Nephron (organoid): Measurements from ENCODE around the gene CHRNA7.

Source experiments
- H3K27ac Mint-ChIP-seq, 3 experiments: 2 replicates each; pipeline ENCODE4 v1.8.0; 2020; ENCODE audit warnings: mixed read lengths in 3 of 3, mild to moderate bottlenecking in 2 of 3, moderate library complexity in 1 of 3
- H3K27me3 Mint-ChIP-seq: 2 replicates; pipeline ENCODE4 v1.8.0; 2021; ENCODE audit warnings: low read depth, mild to moderate bottlenecking, moderate library complexity, mixed read lengths
- H3K36me3 Mint-ChIP-seq: 2 replicates; pipeline ENCODE4 v1.8.0; 2020; ENCODE audit warnings: low read depth, mixed read lengths
- H3K4me1 Mint-ChIP-seq: 2 replicates; pipeline ENCODE4 v1.8.0; 2020; ENCODE audit warnings: mixed read lengths
- H3K4me3 Mint-ChIP-seq, 3 experiments: 2 replicates each; pipeline ENCODE4 v1.8.0; 2020; ENCODE audit warnings: mild to moderate bottlenecking in 3 of 3, mixed read lengths in 3 of 3, moderate library complexity in 2 of 3
- H3K9me3 Mint-ChIP-seq: 2 replicates; pipeline ENCODE4 v1.8.0; 2020; ENCODE audit warnings: mixed read lengths
- TF ChIP-seq, protein P1 (sequence below), 3 experiments: fragments of 200-600 bp; sonication (generic); IDR thresholded peaks; one replicate each; pipeline ENCODE4 v1.5.0; 2021; ENCODE audit warnings: antibody characterized with exemption in 3 of 3; ENCODE audit not compliant: unreplicated experiment in 3 of 3

The CHRNA7 gene

DNA sequence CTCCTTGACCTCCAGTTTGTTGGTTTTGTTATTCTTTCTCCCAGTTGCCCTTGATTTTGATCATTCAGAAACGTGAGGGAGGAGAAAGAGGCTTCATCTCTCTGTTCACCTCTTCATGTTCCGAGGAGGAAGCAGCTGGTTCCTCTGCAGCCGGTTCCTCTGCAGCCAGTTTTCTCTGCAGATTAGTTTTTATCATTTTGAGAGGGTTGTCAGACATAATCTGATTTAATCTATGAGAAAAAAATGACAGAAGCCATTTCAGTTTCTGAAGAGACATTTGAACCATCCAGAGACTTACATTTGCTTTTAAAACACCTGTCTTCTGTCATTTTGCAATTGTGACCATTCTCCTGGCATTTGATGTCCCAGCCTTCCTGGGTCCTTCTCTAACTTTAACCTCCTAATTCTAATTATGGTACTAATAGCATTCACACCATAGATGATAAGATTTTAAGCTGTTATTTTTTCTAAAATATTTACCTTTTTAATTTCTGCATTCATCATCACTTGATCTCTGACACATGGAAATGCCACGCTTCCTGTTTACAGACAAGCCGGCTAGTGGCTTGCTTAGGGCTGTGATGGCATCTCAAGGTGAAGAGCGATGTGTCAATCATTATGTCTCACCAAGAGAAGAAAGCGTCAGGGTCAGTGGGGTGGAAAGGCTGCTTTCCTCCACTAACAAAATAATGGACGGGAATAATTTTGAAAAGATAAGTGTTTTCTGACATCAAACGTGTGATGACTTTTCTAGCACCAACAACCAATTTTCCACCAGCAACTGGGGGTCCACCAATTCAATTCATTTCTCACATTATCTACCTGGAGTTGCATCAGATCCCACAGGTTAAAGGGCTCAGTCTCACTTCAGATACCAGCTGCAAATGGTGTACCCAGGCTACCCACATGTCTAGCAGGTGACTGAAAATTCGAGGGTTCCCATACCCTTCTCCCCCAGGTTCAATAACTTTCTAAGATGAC, 76.4 kb downstream of the CHRNA7 start:
- H3K27me3 Mint-ChIP-seq, result no peaks in the 10 kb centered on the region
- H3K27ac Mint-ChIP-seq, result no peak overlapping the region
- H3K36me3 Mint-ChIP-seq, result peaks cover 15% of the 10 kb centered on the region
- TF ChIP-seq, protein P1, sequence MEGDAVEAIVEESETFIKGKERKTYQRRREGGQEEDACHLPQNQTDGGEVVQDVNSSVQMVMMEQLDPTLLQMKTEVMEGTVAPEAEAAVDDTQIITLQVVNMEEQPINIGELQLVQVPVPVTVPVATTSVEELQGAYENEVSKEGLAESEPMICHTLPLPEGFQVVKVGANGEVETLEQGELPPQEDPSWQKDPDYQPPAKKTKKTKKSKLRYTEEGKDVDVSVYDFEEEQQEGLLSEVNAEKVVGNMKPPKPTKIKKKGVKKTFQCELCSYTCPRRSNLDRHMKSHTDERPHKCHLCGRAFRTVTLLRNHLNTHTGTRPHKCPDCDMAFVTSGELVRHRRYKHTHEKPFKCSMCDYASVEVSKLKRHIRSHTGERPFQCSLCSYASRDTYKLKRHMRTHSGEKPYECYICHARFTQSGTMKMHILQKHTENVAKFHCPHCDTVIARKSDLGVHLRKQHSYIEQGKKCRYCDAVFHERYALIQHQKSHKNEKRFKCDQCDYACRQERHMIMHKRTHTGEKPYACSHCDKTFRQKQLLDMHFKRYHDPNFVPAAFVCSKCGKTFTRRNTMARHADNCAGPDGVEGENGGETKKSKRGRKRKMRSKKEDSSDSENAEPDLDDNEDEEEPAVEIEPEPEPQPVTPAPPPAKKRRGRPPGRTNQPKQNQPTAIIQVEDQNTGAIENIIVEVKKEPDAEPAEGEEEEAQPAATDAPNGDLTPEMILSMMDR (IDR thresholded peaks at IDR 0.05; ENCODE audit: unreplicated experiment in 3 of 3), result no peak
- no peak overlapping the region for H3K4me3 Mint-ChIP-seq
- peaks cover 14% of the 10 kb centered on the region for H3K4me1 Mint-ChIP-seq
- H3K9me3 Mint-ChIP-seq, result no peaks in the 10 kb centered on the region

DNA sequence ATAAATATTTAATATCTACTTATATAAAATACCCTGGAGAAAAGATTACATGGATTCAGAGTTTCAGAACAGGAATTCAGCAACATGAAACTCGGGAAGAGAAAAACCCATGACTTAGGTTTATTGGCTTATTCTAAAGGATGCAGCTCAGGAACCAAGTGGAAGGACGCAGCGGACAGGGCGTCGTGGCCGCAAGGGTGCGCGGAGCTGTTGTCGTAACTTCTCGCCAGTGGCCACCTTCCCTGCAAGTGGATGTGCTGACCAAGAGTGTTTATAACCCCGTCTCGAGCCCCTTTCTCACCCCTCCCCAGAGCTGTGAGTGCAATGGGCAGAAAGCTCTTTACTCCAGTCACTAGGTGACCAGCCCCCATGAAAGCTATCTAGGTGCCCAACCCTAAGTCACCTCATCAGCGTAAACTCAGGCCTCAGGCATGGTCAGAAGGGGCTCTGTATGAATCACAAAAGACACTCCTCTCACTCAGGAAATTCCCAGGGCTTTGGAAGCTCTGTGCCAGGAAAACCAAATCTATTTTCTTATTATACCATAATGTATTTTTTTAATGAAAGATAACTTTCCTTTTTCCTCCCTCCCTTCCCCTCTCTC, 77.3 kb downstream of the CHRNA7 start:
- TF ChIP-seq, protein P1 (IDR thresholded peaks at IDR 0.05; ENCODE audit: unreplicated experiment in 3 of 3), result no peak
- H3K9me3 Mint-ChIP-seq, result no peaks in the 10 kb centered on the region
- H3K27me3 Mint-ChIP-seq, result no peaks in the 10 kb centered on the region
- H3K4me1 Mint-ChIP-seq, result peaks cover 14% of the 10 kb centered on the region
- H3K4me3 Mint-ChIP-seq, result no peak overlapping the region
- H3K27ac Mint-ChIP-seq, result no peak overlapping the region
- peaks cover 15% of the 10 kb centered on the region for H3K36me3 Mint-ChIP-seq

DNA sequence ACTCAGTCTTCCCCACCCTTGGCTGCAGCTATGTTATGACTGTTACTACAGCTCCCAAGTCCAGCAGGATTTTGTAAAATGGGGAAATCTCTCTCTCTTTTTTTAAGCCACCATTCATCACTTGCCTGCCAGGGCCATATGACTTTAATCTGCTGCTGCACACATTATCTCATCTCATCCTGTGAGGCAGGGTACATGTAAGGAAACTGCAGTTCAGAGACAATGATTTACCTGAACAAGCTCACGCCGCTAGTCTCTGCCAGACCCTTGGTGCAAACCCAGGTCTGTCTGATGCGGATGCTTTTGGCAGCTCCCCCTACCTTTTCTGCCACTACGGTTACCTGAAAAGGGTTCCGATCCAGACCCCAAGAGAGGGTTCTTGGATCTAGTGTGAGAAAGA, 78.3 kb downstream of the CHRNA7 start:
- Mint-ChIP-seq H3K4me1 (peaks cover 14% of the 10 kb centered on the region), H3K27me3 (no peaks in the 10 kb centered on the region), H3K9me3 (no peaks in the 10 kb centered on the region), H3K36me3 (peaks cover 9% of the 10 kb centered on the region), H3K27ac (no peak overlapping the region), H3K4me3 (no peak overlapping the region)
- TF ChIP-seq, protein P1 (IDR thresholded peaks at IDR 0.05; ENCODE audit: unreplicated experiment in 3 of 3), result no peak

DNA sequence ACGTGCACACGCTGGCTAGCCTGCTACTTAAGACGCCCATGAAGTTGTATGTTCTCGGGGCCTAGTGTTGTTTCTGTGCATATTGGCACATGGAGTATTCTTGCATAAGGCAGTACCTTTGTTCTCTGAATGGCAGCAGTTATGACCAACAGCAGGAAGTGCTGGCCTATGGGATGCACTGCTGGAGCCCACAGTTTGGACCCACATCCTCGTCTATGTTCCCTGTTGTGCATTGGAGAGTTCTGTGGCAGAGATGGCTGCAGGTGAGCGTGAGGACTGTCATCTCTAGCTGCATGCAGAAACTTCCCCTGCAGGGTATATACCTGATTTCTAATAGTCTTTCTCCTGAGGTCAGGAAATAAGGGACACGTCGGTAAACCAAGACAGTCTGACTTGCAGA, 81.8 kb downstream of the CHRNA7 start:
- Mint-ChIP-seq H3K4me3 (no peak overlapping the region), H3K27ac (no peak overlapping the region), H3K4me1 (peaks cover 4% of the 10 kb centered on the region), H3K9me3 (no peaks in the 10 kb centered on the region), H3K36me3 (no peaks in the 10 kb centered on the region), H3K27me3 (peaks cover 12% of the 10 kb centered on the region)
- TF ChIP-seq, protein P1 (IDR thresholded peaks at IDR 0.05; ENCODE audit: unreplicated experiment in 3 of 3), result no peak

DNA sequence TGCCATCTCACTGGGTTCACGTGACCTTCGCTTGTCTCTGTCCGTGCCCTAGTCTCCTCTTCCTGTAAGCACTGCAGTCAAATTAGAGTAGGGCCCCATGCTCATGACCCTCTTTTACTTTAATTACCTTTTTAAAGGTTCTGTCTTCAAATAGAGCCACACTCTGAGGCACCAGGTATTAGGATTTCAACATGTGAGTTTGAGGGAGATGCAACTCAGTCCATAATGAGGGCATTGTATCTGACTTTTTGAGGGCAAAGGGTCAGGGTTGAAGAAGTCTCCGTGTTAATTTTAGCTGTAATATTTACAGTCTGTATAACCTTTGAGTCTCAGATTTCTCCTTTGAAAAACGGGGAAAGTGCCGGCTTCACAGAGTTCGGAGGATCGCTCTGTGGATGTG, 82.9 kb downstream of the CHRNA7 start:
- Mint-ChIP-seq H3K4me1 (peaks cover 4% of the 10 kb centered on the region), H3K27ac (no peak overlapping the region), H3K27me3 (peaks cover 18% of the 10 kb centered on the region), H3K9me3 (no peaks in the 10 kb centered on the region), H3K36me3 (no peaks in the 10 kb centered on the region), H3K4me3 (no peak overlapping the region)
- TF ChIP-seq, protein P1 (IDR thresholded peaks at IDR 0.05; ENCODE audit: unreplicated experiment in 3 of 3), result no peak
